Activated CD8-positive, alpha-beta memory T cell treated with anti-CD3 and anti-CD28 coated beads, Interleukin-2, amount 50 U/mL, for 4 hours (primary cell): ENCODE measurements around the gene NDUFA13.
A peak's percentile ranks its signal among the peaks of the same experiment; 100 is the strongest.

Source experiments
- DNase-seq: peaks from one replicate; pipeline ENCODE4 v3.0.0-alpha.2; 2020

NDUFA13 gene

DNA sequence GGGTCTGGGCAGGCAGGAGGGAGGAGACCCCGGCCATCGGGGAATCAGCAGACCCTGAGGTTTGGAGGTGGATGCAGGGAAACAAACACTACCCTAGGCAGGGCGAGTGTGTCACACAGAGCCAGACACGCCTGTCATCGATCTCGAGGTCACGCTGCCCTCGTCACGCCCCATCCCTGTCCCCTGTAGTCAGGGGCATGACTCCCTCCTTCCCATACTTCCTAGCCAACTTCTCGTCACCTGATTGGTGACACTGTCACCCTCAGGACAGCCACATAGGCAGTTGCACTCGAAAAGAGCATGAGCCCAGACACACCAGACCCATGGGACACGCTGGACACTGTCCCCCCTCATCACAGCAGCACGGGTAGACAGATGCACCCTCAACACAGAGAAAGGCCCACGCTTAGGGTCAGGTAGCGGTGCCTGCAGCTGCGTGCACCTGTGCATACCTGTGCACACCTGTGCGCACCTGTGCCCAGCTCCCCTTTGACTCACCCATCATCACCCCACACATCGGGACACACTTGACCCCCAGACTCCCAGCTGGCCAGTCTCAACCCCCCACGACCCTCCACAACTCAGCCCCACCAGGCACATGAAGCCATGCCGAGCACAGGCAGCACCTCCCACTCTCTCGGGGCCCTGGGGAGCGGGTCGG lies 33.9 kb downstream of the NDUFA13 start:
- no peak for DNase-seq

DNA sequence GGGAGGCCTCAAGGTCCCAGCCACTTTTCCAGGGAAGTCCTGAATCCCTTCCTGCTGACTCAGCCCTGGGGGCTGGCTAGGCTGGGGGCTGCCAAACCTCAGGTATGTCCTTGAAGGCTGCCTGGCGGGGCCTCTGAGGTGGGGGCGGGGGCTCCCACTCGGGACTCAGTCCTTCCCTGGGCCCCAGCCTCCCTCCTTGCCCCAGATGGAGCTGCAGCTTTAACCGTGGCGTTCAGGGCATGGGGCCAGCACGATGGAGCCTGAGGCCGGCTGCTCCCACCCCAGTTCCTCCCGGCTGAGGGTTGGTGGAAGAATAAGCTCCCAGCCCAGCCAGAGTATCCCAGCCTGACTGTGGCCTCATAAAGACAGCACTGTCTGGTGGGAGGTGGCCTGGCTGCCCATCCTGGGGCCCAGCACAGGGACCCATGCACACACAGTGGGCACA lies 34.5 kb downstream of the NDUFA13 start:
- DNase-seq = no peak

DNA sequence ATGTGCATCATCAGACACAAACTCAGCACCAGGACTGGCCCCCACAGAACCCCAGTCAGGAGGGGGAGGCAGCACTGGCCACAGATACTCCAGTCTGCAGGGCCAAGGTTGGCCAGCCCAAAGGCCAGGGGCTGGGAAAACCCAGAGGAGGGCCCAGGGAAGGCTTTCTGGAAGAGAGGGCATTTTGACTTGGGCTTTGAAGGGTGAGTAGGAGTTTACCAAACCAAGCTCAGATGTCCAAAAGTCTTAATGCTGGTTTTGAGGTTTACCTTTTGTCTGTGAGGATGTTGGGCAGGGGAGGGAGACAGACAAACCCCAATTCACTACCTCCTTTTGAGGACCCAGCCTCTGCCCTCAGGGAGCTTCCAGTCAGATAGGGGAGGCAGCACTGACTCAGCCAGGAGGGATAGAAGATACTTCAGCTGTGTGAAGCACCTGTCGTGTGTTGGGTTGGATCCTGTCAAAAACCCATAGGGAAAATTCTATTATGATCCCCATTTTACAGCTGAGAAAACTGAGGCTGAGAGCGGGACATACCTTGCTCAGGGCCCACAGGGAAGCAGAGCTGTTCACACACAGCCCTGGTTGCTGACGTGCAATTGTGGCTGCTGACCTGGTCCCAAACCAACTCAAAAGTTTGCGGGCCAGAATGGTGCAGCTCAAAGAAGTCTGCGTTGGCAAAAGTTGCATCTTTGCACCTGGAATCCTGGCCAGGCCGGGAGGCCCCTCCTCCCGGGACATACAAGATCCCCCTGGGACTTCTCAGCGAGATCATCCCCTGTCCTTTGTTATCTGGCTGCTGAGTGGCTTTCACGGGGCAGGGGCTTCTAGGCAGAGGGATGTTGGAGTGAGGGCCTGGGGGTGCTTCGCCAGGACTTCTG lies 35.2 kb downstream of the NDUFA13 start:
- no peak for DNase-seq

DNA sequence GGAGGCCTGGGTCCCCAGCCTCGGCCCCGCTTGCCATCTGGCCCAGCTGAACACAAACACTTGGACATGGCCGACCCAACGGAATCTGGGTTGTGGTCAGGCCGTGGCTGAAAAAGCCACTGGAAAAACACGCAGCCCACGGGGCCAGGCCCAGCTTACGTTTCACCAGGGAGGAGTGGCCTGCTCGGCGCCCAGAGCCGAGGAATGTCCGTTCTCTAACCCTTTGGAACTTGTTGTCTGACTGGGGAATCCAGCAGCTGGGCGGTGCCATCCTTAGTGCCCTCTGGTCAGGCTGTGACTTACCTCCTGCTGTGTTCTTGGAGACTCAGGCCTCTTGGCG lies 35.8 kb downstream of the NDUFA13 start:
- no peak for DNase-seq

DNA sequence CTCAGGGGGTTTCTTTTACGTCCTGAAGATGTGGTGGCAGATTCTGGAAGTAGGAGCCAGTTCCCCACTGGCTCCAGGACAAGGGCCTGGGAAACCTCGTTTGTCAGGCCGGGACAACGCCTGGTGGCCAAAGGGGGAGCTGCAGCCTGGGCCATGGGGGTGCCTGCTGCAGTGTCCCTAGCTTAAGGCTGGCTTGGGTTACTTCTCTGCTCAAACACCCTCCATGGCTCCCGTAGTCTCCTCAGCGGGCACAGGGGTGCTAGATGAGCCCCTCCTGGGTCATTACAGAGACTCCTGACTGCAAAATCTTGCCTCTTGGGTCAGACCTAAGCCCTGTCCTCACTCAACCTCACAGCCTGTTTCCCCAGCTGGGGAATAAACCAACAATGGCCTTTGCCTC lies 36.8 kb downstream of the NDUFA13 start:
- DNase-seq = no peak

DNA sequence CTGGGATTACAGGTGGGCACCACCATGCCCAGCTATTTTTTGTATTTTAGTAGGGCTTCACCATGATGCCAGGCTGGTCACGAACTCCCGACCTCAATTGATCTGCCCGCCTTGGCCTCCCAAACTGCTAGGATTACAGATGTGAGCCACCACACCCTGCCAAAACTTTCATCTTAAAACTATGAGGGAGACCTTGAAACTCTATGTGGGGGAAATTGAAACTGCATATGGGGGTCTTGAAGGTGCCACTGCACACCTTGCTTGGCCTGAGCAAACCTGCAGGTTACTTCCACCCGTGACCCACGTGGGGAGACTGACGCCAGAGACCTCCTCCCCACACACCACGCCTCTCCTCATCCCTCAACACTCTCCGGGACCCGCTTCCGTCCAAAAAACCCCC lies 37.6 kb downstream of the NDUFA13 start:
- no peak for DNase-seq

DNA sequence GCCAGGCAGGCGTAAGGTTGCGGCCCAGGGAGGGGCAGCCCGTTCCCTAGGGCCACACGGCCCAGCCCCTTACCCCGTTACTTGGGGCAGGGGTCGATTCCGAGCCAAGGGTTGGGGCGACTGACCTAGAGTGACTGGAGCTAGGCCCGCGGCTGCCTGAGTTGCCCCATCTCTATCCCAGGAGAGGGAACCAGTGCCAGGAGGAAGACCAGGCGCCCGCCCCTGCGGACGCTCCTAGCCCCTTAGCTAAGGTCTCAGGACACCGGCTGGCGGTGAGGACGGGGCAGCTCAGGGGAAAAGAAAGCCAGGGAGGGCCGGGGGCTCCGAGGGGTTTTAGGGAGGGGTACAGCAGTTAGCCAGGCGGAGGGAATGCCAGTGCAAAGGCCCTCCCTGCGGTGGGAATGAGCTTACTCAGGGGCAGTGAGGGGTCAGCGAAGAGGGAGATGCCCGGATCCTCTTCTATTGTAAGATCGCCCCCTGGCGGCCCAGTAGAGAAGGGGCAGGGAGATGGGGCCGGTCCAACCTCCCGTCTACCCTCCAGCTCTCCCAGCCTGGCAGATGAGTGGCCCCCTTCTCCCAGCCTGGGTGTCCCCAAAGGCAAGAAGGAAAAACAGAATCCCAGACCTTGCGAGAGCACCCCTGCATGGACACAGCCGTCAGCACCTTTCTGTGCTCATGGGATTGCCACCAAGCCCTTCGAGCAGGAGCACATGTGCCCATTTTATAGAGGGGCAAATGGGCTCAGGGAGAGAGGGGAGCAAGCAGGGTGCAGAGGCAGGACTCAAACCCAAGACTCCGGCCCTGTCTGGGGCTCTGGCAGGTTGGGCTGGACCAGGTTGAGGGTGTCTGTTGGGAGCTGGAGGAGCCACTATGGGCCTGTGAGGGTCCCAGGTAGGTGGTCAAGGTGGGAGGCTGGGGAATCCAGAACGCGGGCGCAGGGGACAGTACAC lies 38.3 kb downstream of the NDUFA13 start:
- DNase-seq = peak; percentile 65

DNA sequence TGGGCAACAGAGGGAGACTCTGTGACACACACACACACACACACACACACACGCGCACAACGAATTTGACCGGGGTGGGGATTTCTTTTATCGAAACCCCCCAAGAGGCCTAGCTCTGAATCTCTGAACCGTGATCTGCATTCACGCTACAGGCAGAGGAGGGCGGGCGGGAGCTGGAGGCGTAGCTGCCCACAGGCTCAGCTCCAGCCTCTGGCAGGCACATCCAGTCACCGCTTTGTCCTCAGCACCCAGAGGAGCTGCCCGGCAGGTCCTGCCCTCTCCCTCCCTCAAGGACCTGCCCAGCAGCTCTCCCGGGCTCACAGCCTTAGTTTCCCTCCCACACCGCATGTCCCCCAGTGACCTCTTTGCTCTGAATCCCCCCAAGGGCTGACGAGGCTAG lies 42.0 kb downstream of the NDUFA13 start:
- no peak for DNase-seq

DNA sequence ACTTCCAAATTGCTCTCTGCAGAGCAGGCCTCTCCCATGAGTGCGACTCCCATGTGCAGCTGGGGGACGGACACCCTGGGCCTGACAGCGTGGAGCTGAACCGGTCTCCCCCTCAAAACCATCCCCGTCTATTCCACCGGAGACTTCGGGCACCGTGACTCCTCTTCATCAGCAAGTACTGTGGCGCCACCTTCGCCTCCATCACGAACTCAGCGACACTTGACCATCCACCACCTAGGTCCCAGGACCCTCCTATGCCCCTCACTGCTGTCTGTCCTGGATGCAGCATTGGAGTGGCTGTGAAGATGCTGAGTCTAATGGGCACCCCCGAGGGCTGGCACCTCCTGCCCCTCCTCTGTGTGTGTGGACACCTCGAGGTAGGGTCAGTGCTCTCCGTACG lies 42.6 kb downstream of the NDUFA13 start:
- DNase-seq = no peak

DNA sequence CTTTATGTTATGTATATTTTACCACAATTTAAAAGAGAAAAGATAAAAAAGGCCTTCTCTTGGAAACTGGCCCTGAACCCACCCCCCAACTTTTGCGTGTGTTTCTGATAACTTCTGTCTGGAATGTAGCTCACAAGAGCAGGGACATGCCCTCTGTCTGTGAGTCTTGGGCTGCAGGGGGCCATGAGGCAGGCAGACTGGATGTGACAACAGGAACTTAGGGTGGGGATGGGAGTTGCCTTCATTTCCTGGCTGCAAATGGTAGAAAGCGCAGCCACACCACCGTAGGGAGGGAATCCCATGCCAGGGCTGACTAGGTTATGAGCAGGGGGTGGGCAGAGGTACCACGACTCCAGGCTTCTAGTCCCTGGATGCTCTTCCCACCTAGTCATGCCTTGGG lies 43.9 kb downstream of the NDUFA13 start:
- no peak for DNase-seq

DNA sequence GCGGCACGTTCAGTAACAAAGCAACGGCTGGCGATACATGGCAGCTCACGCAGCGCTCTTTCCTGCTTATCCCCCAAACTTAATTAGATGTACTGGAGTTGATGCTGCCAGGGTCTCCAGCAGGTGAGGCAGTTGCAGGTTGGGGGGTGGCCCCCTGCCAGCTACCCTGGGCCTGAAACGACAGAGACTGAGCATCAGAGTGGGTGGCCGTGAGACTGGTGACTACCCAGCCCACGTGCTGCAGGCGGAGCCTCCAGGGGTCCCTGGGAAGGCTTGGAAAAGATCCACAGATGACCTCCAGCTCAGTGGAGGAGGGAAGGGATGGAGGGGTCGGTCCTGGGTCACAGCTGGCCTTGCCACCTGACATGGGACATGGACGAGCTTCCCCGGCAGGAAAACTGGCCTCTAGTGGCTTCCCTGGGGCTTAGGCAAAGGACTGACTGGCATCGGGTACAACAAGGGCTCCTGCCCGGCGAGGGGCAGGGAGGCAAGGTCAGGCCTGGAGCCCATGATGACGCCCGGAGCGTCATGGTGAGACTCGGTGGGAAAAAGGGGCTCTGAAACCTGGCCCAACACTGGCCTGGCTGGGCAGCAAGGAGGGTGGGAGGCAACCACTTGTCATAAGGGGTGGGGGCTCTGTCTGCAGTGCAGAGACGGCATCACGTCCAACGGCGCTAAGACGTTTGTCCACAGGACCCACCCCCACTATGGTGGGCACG lies 46.1 kb downstream of the NDUFA13 start:
- no peak for DNase-seq

DNA sequence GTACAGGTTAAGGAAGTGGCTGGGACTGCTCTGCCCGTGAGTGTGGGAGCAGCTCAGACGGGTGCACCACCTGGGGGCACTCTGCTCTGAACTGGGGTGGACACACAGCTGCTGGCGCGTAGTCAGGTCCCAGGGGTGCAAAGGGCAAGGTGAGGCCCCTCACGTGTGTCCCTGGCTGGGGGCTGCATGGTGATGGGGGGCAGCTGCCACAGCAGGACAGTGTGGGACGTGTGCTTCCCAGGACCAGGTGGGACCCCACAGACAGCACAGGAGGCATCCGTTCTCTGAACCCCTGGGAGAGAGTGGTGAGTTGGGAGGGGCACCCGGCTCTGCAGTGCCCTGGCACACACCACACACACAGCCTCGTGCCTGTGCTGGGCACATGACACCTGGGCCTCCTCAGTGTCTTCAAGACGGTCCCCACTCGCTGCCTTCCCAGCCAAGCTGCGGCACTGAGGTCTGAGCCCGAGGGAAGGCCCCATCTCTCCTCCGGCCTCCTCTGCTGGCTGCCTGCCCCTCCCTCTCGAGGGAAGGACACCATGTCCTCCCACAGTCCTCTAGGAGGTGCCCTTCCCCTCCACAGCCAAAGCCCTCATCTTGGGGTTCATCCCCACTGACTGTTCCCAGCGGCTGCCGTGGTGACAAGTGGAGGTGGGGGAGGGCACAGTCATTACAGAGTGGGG lies 46.8 kb downstream of the NDUFA13 start:
- DNase-seq = peak; percentile 46

DNA sequence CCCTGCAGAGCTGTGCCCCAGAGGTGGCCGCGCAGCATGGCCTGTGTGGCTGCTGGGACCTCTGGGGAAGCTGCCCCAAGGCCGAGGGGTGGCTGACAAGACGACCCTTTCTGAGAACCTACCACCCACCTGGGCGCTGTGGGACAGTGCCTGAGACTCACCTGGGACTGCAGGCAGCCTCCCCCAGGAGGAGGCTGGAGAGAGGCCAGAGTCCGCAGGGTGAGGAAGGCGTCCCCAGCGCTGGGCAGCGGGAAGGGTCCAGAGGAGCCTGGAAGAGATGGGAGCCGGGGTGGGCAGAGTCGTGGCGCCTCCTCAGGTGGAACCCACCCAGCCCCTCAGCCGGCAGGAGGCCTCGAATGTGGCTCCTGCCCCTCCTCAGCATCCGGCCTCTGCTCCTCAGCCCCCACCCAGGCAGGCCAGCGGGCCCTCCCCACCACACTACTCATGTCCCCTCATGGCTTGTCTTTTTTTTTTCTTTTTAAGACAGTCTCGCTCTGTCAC lies 47.4 kb downstream of the NDUFA13 start:
- no peak for DNase-seq

DNA sequence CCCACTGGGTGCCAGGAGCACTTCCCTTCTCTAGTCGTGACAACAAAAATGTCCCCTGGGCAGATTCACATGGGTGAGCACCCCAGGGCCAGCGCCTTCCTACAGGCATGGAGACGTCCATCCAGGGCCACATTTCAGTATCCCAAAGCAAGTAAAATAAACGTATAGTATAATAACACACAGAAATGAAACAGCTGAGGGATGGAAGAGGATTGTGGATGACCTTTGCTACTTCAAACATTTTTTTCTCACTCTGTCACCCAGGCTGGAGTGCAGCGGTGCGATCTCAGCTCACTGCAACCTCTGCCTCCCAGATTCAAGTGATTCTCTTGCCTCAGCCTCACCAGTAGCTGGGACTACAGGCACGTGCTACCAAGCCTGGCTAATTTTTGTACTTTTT lies 50.3 kb downstream of the NDUFA13 start:
- DNase-seq = no peak

DNA sequence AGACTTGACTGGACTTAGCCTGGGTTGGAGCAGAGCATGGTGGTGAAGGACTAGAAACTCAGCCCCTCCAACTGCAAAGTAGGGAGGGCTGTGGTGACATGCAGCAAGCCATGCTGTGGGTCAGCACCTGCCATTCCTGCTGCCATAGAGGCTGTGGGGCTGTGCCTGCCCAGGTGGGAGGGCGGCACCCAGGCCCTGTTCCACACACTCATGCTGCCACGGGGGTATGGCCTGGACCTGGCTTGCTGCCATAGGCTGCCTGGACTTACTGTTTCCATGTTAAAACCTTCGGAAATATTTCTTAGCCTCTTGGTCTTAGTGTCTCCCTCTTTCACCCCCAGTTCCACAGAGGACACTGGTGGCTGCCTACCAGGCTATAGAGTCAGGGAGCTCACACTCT lies 51.4 kb downstream of the NDUFA13 start:
- DNase-seq = no peak

DNA sequence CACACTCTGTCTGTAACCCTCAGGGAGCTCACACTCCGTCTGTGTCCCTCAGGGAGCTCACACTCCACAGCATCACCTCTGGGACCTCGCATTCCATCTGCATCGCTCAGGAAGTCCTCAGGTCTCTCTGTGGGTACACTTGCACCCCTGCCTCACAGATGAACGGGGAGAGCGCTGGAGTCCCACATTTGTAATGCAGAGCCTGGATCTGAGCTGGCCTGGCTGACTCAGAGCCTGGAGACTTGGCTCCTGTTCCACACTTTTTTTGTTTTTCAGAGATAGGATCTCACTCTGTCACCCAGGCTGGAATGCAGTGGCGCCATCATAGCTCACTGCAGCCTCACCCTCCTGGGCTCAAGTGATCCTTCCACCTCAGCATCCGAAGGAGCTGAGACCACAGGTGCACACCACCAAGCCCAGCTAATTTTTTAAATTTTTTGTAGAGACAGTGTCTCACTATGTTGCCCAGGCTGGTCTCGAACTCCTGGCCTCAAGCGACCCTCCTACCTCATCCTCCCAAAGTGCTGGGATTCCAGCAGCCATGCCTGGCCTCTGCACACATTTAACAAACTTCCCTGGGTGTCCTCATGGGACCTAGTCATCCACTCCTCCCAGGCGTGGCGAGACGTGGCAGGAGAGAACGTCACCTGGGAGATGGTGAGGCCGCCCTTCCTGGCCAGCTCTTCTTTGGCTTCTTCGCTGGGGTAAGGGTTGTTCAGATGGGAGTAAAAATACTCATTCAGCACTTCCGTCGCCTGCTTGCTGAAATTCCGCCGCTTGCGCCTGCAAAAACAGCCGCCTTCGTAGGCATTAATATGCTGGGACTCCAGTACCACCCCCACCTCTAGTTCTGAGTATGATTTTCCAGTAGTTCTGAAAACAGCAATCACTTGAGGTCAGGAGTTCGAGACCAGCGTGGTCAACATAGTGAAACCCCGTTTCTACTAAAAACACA lies 53.1 kb downstream of the NDUFA13 start:
- no peak for DNase-seq

DNA sequence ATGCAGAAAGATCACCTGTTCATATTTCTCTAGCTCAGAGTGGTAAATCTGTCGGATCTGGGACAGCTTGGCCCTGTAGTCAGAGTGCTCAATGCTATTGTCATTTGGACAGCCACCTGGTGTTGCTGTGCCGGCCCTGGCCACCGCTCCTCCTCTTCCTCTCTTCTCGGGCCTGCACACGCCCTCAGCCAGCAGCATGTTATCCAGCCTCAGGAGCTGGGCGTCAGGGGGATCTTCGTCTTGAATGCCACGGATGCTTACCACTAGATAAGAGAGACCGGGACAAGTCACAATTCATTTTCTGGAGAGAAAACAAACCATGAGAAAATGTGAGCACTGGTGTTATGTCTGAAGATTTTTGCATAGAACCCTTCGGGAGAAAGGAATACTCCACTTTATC lies 54.5 kb downstream of the NDUFA13 start:
- no peak for DNase-seq

DNA sequence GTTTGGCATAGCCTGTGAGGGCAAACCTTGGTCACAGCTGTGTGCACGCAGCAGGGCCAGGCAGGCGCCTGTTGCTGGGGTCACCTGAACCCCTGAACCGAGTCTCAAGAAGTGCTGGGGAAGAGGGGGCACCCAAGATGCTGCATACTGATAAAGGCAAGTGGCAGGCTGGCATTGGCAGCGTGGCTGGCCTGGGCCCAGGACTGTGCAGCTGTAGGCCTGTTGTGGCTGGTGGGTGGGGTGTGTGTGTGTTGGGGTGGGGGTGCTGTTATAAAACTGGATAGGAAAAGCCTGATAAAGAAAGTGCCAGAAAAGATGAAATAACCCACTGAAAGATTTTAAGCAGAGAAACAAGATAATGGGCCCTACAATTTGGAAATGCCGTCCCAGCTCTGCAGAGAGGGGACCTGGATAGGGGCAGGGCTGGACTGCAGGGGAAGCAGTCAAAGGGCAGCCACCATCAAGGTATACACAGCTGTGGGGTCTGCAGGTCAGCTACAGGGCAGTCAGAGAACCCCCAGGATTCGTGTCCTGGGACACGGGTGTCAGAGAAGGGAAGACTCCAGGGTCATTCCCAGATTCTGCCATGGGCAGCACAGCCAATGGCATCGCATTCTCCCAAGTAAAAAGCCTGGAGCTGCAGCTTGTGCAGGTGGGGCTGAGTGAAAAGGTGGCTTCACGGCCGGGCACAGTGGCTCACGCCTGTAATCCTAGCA lies 55.2 kb downstream of the NDUFA13 start:
- DNase-seq = no peak

DNA sequence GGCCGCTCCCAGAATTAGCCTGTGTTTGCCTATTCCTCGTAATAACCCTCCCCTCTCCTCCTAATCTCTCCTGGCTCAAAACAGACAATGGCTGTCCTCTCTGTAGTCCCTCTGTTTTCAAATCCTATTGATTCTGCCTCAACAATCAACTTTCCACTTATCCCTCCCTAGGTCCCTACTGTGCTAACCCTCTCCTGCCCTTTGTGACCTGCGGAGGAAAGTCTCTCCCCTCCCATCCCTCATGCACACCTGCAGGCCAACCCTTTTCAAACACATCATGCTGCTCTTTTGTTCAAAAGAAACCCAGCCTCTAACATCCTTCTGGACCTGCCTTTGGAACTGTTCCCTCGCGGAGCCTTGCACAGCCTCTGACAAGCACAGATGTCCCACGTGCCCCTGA lies 59.4 kb downstream of the NDUFA13 start:
- no peak for DNase-seq
